Dedifferentiated amniotic fluid mesenchymal stem cell (primary cell): ENCODE data around the gene NCBP2.

ENCODE experiments used
- DNase-seq: peaks from one replicate; pipeline ENCODE4 v3.0.0-alpha.2; 2016; ENCODE audit errors: extremely low spot score

Gene NCBP2

GRCh38 chr3:196941729-196942225, 551 bp downstream of the NCBP2 start:
- peak; percentile 39 for DNase-seq

- DNase-seq = no peak
Measured at GRCh38 chr3:196938576-196938975, 3.8 kb downstream of the NCBP2 start.

GRCh38 chr3:196938124-196938523, 4.2 kb downstream of the NCBP2 start:
- DNase-seq = no peak

- no peak for DNase-seq
Measured at GRCh38 chr3:196936288-196936687, 6.0 kb downstream of the NCBP2 start.

GRCh38 chr3:196932600-196932999, 9.7 kb downstream of the NCBP2 start:
- no peak for DNase-seq

- no peak for DNase-seq
Measured at GRCh38 chr3:196931828-196932587, 10.3 kb downstream of the NCBP2 start.

GRCh38 chr3:196931157-196931556, 11.2 kb downstream of the NCBP2 start:
- no peak for DNase-seq

GRCh38 chr3:196927571-196928453, 14.5 kb downstream of the NCBP2 start:
- DNase-seq = no peak

GRCh38 chr3:196920733-196921132, 21.6 kb downstream of the NCBP2 start:
- DNase-seq = no peak

- no peak for DNase-seq
Measured at GRCh38 chr3:196918968-196919367, 23.4 kb downstream of the NCBP2 start.

- no peak for DNase-seq
Measured at GRCh38 chr3:196916995-196917394, 25.3 kb downstream of the NCBP2 start.

- DNase-seq = no peak
Measured at GRCh38 chr3:196916221-196916620, 26.1 kb downstream of the NCBP2 start.

GRCh38 chr3:196915375-196915774, 27.0 kb downstream of the NCBP2 start:
- DNase-seq = no peak

- DNase-seq = no peak
Measured at GRCh38 chr3:196914866-196915265, 27.5 kb downstream of the NCBP2 start.

- DNase-seq = no peak
Measured at GRCh38 chr3:196903740-196904139, 38.6 kb downstream of the NCBP2 start.

GRCh38 chr3:196902296-196902695, 40.0 kb downstream of the NCBP2 start:
- DNase-seq = no peak

GRCh38 chr3:196901768-196902167, 40.6 kb downstream of the NCBP2 start:
- no peak for DNase-seq

GRCh38 chr3:196896229-196896628, 46.1 kb downstream of the NCBP2 start:
- DNase-seq = no peak

GRCh38 chr3:196894557-196895295, 47.6 kb downstream of the NCBP2 start:
- no peak for DNase-seq

GRCh38 chr3:196889844-196890708, 52.3 kb downstream of the NCBP2 start:
- peak; percentile 47 for DNase-seq

GRCh38 chr3:196886144-196886543, 56.2 kb downstream of the NCBP2 start:
- DNase-seq = no peak
